ENCODE results near the gene DICER1. TPM values are rescaled to one million over a fixed set of nuclear protein-coding genes. Genes with fewer than 3 reads are reported as not detected.

Gene DICER1
- total RNA-seq, 4 donors from 2014 or later, result 38.3 to 124 (median 54.4) TPM

GRCh38 chr14:95123891-95124579, 33.3 kb downstream of the DICER1 start:
- no peaks in the 10 kb centered on the region for H3K9me3 ChIP-seq
- no peaks in the 10 kb centered on the region for H3K27me3 ChIP-seq
- no peak overlapping the region for H3K4me3 ChIP-seq
- 91% methylated on average over 9 of the region's 9 CpGs for WGBS
- no peak for TF ChIP-seq EP300 (IDR thresholded peaks at IDR 0.05)
- no peak for TF ChIP-seq CTCF (IDR thresholded peaks at IDR 0.05)
- no peak for TF ChIP-seq POLR2A (IDR thresholded peaks at IDR 0.05)
- TF ChIP-seq POLR2AphosphoS5 (IDR thresholded peaks at IDR 0.05), result no peak
- no peak for DNase-seq (ENCODE audit: low spot score in 2 of 2)
- no peaks in the 10 kb centered on the region for H3K4me1 ChIP-seq
- H3K27ac ChIP-seq, result no peak overlapping the region
- H3K36me3 ChIP-seq, result peaks cover 27% of the 10 kb centered on the region

GRCh38 chr14:95122621-95122945, 34.7 kb downstream of the DICER1 start:
- H3K4me1 ChIP-seq, result no peaks in the 10 kb centered on the region
- DNase-seq (ENCODE audit: low spot score in 2 of 2), result no peak
- WGBS, result 95% methylated on average over 12 of the region's 12 CpGs
- TF ChIP-seq CTCF (IDR thresholded peaks at IDR 0.05) (no peak), POLR2A (IDR thresholded peaks at IDR 0.05) (no peak), POLR2AphosphoS5 (IDR thresholded peaks at IDR 0.05) (no peak), EP300 (IDR thresholded peaks at IDR 0.05) (no peak)
- H3K27ac ChIP-seq, result no peak overlapping the region
- H3K9me3 ChIP-seq, result no peaks in the 10 kb centered on the region
- no peak overlapping the region for H3K4me3 ChIP-seq
- no peaks in the 10 kb centered on the region for H3K27me3 ChIP-seq
- peaks cover 28% of the 10 kb centered on the region for H3K36me3 ChIP-seq

- 91% methylated on average over 6 of the region's 6 CpGs for WGBS
- Histone ChIP-seq H3K4me1 (no peaks in the 10 kb centered on the region), H3K36me3 (peaks cover 28% of the 10 kb centered on the region), H3K27me3 (no peaks in the 10 kb centered on the region), H3K9me3 (no peaks in the 10 kb centered on the region), H3K27ac (no peak overlapping the region), H3K4me3 (no peak overlapping the region)
- no peak for TF ChIP-seq POLR2A (IDR thresholded peaks at IDR 0.05)
- TF ChIP-seq CTCF (IDR thresholded peaks at IDR 0.05), result no peak
- no peak for TF ChIP-seq POLR2AphosphoS5 (IDR thresholded peaks at IDR 0.05)
- TF ChIP-seq EP300 (IDR thresholded peaks at IDR 0.05), result no peak
- DNase-seq (ENCODE audit: low spot score in 2 of 2), result no peak
Observed at GRCh38 chr14:95121911-95122620, 35.3 kb downstream of the DICER1 start.

- H3K4me3 ChIP-seq, result no peak overlapping the region
- no peaks in the 10 kb centered on the region for H3K27me3 ChIP-seq
- 51% methylated on average over 1 of the region's 1 CpG for WGBS
- no peaks in the 10 kb centered on the region for H3K4me1 ChIP-seq
- TF ChIP-seq EP300 (IDR thresholded peaks at IDR 0.05) (no peak), CTCF (IDR thresholded peaks at IDR 0.05) (no peak), POLR2A (IDR thresholded peaks at IDR 0.05) (no peak), POLR2AphosphoS5 (IDR thresholded peaks at IDR 0.05) (no peak)
- H3K36me3 ChIP-seq, result peaks cover 44% of the 10 kb centered on the region
- H3K27ac ChIP-seq, result no peak overlapping the region
- DNase-seq (ENCODE audit: low spot score in 2 of 2), result no peak
- no peaks in the 10 kb centered on the region for H3K9me3 ChIP-seq
Observed at GRCh38 chr14:95119336-95119735, 38.0 kb downstream of the DICER1 start.

- H3K4me3 ChIP-seq, result no peak overlapping the region
Observed at GRCh38 chr14:95117937-95118721, 39.2 kb downstream of the DICER1 start.

More at GRCh38 chr14:95117937-95118721, 39.2 kb downstream of the DICER1 start:
- Histone ChIP-seq H3K27ac (no peak overlapping the region), H3K27me3 (no peaks in the 10 kb centered on the region), H3K36me3 (peaks cover 39% of the 10 kb centered on the region), H3K4me1 (no peaks in the 10 kb centered on the region), H3K9me3 (no peaks in the 10 kb centered on the region)
- 93% methylated on average over 14 of the region's 14 CpGs for WGBS
- TF ChIP-seq POLR2A (IDR thresholded peaks at IDR 0.05) (no peak), EP300 (IDR thresholded peaks at IDR 0.05) (no peak), POLR2AphosphoS5 (IDR thresholded peaks at IDR 0.05) (no peak), CTCF (IDR thresholded peaks at IDR 0.05) (no peak)
- DNase-seq (ENCODE audit: low spot score in 2 of 2), result no peak
